Measurements from ENCODE around the gene GLS. TPM values are rescaled to one million over a fixed set of nuclear protein-coding genes. Genes with fewer than 3 reads are reported as not detected.

GLS gene
- total and polyA plus RNA-seq, 9 of the 15 experiments (the other 6 are each of a cell fraction or from before 2014, with no cell fraction given) = 13.7 to 77.5 (median 48.2) TPM

DNA sequence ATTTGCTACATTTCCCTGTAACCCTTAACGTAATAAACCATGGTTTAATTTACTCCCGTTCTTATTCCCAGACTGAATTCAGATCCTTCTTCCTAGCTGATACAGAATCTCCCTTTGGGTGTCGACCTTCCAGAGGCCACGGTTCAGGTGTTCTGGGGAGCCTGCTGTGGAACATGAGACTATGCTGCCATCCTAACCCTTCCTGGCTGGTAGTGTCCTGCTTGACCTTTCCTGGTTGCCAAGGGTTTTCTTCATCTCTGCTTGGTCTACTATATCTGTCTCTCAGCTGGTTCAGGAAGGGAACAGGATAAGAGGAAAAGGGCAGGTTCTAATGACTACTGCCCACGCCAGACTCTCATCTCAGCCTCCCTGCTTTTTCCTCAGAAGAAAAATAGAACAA lies 96.9 kb downstream of the GLS start (continued):
- TF ChIP-seq SFPQ (IDR thresholded peaks at IDR 0.05; ENCODE audit: low read depth, low read length) (no peak), SNRNP70 (optimal IDR thresholded peaks at IDR 0.05; ENCODE audit: low read depth, low read length) (no peak), ZNF41 (CRISPR knock-in tag; conservative IDR thresholded peaks at IDR 0.05) (no peak), PBX2 (CRISPR knock-in tag; IDR thresholded peaks at IDR 0.05; ENCODE audit: low read depth) (no peak), PBX2 (tag; conservative IDR thresholded peaks at IDR 0.05; ENCODE audit: low read depth) (no peak)
- TF ChIP-seq, protein P1, sequence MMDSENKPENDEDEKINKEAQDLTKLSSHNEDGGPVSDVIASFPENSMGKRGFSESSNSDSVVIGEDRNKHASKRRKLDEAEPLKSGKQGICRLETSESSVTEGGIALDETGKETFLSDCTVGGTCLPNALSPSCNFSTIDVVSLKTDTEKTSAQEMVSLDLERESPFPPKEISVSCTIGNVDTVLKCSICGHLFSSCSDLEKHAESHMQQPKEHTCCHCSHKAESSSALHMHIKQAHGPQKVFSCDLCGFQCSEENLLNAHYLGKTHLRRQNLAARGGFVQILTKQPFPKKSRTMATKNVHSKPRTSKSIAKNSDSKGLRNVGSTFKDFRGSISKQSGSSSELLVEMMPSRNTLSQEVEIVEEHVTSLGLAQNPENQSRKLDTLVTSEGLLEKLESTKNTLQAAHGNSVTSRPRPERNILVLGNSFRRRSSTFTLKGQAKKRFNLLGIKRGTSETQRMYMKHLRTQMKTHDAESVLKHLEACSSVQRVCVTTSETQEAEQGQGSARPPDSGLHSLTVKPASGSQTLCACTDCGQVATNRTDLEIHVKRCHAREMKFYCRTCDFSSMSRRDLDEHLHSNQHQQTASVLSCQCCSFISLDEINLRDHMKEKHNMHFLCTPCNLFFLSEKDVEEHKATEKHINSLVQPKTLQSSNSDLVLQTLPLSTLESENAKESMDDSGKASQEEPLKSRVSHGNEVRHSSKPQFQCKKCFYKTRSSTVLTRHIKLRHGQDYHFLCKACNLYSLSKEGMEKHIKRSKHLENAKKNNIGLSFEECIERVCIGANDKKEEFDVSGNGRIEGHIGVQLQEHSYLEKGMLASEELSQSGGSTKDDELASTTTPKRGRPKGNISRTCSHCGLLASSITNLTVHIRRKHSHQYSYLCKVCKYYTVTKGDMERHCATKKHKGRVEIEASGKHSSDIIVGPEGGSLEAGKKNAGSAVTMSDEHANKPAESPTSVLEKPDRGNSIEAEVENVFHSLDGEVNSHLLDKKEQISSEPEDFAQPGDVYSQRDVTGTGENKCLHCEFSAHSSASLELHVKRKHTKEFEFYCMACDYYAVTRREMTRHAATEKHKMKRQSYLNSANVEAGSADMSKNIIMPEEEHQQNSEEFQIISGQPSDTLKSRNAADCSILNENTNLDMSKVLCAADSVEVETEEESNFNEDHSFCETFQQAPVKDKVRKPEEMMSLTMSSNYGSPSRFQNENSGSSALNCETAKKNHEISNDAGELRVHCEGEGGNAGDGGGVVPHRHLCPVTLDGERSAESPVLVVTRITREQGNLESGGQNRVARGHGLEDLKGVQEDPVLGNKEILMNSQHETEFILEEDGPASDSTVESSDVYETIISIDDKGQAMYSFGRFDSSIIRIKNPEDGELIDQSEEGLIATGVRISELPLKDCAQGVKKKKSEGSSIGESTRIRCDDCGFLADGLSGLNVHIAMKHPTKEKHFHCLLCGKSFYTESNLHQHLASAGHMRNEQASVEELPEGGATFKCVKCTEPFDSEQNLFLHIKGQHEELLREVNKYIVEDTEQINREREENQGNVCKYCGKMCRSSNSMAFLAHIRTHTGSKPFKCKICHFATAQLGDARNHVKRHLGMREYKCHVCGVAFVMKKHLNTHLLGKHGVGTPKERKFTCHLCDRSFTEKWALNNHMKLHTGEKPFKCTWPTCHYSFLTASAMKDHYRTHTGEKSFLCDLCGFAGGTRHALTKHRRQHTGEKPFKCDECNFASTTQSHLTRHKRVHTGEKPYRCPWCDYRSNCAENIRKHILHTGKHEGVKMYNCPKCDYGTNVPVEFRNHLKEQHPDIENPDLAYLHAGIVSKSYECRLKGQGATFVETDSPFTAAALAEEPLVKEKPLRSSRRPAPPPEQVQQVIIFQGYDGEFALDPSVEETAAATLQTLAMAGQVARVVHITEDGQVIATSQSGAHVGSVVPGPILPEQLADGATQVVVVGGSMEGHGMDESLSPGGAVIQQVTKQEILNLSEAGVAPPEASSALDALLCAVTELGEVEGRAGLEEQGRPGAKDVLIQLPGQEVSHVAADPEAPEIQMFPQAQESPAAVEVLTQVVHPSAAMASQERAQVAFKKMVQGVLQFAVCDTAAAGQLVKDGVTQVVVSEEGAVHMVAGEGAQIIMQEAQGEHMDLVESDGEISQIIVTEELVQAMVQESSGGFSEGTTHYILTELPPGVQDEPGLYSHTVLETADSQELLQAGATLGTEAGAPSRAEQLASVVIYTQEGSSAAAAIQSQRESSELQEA (IDR thresholded peaks at IDR 0.05; ENCODE audit: low read depth) = no peak

Data from K562 (cell line).